Fibroblast of pulmonary artery (primary cell): ENCODE measurements around the gene RARS1.
A peak's percentile ranks its signal among the peaks of the same experiment; 100 is the strongest.

Experiments used
- DNase-seq: peaks from one replicate; pipeline ENCODE4 v3.0.0-alpha.2; 2010; ENCODE audit warnings: low read depth
- H3K4me3 ChIP-seq: replicated peaks from 2 replicates; pipeline ENCODE4 v1.5.1; 2011; ENCODE audit warnings: low read depth, mild to moderate bottlenecking, control low read depth, low read length, moderate library complexity
- TF ChIP-seq, protein P1 (sequence below): IDR thresholded peaks from 2 replicates; pipeline ENCODE4 v1.5.1; 2011; ENCODE audit warnings: mild to moderate bottlenecking, control low read depth, low read length, inconsistent platforms; ENCODE audit errors: missing control alignments

The RARS1 gene

DNA sequence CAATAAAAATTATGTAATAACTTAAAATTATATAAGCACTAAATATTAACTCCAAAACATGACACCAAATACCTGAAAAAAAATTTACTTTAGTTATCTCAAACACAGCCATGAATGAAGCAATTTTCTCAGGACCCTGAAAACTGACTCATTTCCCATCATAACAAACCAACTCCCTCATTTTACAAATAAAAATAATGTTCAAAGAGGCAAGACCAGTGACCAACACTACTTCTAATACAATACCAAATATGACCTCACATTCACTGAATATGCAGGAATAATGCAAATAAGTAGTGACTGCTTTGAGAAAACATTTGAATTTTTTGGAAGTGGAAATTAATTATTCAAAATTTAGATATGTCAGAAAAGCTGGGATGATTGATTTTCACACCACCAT is 64.4 kb downstream of the RARS1 start:
- H3K4me3 ChIP-seq = no peak overlapping the region
- TF ChIP-seq, protein P1, sequence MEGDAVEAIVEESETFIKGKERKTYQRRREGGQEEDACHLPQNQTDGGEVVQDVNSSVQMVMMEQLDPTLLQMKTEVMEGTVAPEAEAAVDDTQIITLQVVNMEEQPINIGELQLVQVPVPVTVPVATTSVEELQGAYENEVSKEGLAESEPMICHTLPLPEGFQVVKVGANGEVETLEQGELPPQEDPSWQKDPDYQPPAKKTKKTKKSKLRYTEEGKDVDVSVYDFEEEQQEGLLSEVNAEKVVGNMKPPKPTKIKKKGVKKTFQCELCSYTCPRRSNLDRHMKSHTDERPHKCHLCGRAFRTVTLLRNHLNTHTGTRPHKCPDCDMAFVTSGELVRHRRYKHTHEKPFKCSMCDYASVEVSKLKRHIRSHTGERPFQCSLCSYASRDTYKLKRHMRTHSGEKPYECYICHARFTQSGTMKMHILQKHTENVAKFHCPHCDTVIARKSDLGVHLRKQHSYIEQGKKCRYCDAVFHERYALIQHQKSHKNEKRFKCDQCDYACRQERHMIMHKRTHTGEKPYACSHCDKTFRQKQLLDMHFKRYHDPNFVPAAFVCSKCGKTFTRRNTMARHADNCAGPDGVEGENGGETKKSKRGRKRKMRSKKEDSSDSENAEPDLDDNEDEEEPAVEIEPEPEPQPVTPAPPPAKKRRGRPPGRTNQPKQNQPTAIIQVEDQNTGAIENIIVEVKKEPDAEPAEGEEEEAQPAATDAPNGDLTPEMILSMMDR = no peak
- DNase-seq = peak; percentile 47

DNA sequence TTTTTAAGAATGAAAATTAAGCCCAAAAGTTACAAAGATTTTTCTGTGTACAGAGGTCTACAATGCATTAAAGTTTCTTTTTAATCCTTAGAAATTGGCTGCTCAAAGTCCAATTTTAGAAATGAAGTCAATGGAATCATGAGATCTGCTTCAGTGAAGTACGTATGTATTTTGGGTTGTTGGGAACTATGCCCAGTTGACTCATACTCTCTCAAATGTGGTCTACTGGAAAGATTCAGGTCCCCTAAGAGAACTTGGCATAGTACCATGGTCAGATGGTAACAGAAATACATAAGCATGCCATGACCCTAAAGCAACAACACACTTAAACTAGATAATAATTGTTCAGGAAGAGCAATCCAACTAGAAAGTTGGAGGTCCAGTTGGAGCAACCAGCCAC is 65.9 kb downstream of the RARS1 start:
- no peak overlapping the region for H3K4me3 ChIP-seq
- TF ChIP-seq, protein P1 = no peak
- peak; percentile 99 for DNase-seq

DNA sequence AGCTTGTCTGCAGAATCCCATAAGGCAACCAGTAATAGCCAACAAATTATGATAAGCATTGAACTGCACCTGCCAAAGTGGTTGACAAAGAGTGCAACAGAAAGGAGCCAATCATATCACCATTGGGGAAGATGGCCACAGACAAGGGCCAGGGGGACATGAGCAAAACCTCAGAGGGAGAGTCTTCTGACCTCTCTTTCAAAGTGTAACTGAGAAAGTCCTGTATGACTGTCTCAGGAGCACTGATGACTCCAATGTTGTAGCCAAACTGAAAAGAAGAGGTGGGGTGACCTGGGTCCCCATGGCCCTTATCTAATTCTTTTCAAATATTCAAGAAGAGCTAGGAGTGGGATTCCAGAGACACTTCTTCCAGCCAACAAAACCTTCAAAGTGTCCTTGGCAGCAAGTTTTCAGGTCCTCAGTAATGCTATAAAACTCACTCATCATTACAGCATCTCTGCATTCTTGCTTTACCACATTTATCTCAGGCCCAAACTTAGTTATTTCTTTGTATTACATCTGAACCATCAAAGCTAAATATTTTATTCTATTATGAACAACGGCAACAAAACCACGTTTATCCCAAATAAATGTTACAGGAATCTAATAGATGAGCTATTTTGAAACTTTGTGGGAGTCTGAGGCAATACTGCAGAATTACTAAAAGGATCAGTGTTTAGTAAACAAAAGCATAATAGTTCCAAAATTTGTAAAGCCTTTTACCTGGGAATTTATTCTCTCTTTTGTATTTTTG is 67.3 kb downstream of the RARS1 start:
- H3K4me3 ChIP-seq = no peak overlapping the region
- TF ChIP-seq, protein P1 = no peak
- no peak for DNase-seq

DNA sequence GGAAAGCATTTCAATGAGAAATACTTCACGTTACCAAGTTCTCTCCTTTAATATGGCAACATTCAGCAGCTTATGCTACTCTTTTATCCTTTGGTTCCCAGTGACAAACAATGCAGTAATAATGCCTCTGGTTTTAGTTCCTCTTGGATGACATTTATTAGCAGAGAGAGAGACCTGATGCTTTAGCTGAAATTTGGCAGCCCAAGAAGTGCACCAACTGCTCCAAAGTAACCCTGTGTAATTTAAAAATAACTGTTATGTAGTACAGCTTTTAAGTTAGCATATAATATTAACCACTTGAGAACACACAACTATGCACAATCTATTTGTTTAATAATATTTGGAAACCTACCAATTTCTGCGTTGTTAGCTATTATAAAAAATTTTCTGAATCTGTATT is 71.1 kb downstream of the RARS1 start:
- DNase-seq = no peak
- TF ChIP-seq, protein P1 = no peak
- H3K4me3 ChIP-seq = no peak overlapping the region

DNA sequence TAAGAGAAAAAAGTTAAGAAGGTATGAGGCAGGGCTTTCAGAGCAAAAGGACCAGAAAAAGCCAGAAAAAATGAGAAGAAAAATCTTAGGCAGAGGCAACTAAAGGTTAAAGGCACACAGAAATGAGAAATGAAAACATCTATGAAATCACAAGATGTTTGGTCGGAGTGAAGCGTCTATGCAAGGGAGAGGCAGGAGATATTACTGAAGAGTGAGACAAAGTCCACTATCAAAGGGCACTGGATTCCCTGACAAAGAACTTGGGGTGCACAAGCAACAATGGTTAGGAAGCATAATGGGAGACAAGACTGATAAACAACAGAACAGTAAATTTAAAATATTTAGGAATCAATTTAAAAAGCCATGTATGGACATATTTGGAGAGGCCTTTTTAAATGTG is 76.0 kb downstream of the RARS1 start:
- no peak overlapping the region for H3K4me3 ChIP-seq
- no peak for DNase-seq
- TF ChIP-seq, protein P1 = no peak

DNA sequence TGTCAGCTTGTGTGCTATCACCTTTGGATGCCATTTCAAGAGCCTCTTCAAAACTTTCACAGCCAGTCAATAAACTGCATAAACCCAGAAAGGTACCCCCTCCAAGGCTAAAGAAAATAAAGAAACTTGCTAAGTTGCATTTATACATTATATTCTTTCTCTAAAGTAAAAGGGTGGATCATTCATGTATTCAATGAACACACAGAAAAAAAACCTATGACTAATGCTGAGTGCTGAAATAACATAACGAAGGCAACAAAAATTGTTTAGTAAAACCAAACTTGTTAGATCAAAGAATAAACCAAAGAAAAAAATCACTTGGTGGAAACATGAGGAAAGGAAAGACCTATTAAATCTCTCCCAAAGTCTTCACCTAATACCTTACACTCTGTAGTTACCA is 77.7 kb downstream of the RARS1 start:
- TF ChIP-seq, protein P1 = no peak
- no peak overlapping the region for H3K4me3 ChIP-seq
- DNase-seq = no peak

DNA sequence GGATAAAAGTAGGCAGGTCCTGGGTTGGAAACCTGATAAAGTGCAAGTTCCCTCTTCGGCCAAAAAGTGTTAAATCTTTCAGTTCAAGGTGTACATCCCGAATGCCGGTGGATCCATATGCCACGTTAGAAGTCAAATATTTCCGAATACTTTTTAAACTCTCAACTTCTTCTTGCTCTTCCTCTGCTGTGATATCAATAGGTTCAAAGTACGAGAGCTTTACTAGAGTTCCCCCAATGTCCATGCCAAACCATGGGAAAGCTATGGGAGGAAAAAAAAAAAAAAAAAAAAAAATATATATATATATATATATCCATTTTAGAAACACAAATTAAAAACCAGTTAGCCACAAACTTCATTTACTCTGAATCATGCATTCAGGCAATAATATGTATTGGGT is 82.5 kb downstream of the RARS1 start:
- TF ChIP-seq, protein P1 = no peak
- DNase-seq = no peak
- no peak overlapping the region for H3K4me3 ChIP-seq
